HG02970 (cell line): ENCODE measurements around the gene UGT1A9.
"Not testable (repeated sequence)": the region's sequence is repeated elsewhere in the genome, so short reads cannot be mapped to it uniquely, and the experiment has no call there.

ENCODE experiments used
- ATAC-seq: cut with Tn5 transposase; IDR thresholded peaks from one replicate; pipeline ENCODE4 v1.9.1; 2021; ENCODE audit warnings: mild to moderate bottlenecking, moderate library complexity, moderate number of reproducible peaks; ENCODE audit not compliant: unreplicated experiment, low FRiP score

UGT1A9 gene

GRCh38 chr2:233671290-233672161 is at the start of gene UGT1A9:
UGT1A9 (plus strand) TSS chr2:233671898; CDS start chr2:233671935, 37 bp downstream.
- ATAC-seq, result no peak

GRCh38 chr2:233627331-233628025 is 44.2 kb upstream of the UGT1A9 start:
- no peak for ATAC-seq

GRCh38 chr2:233636306-233636705 is 35.4 kb upstream of the UGT1A9 start, which contains the start of gene UGT1A10:
UGT1A10 (plus strand) TSS chr2:233636448; CDS start chr2:233636523, 75 bp downstream.
- ATAC-seq, result not testable (repeated sequence)

GRCh38 chr2:233638836-233639235 is 32.9 kb upstream of the UGT1A9 start:
- no peak for ATAC-seq

GRCh38 chr2:233639860-233640259 is 31.8 kb upstream of the UGT1A9 start:
- ATAC-seq, result no peak

GRCh38 chr2:233643128-233643527 is 28.6 kb upstream of the UGT1A9 start:
- ATAC-seq, result no peak

- not testable (repeated sequence) for ATAC-seq
Measured at GRCh38 chr2:233646033-233646432, 25.7 kb upstream of the UGT1A9 start.

- ATAC-seq, result no peak
Measured at GRCh38 chr2:233650981-233651380, 20.7 kb upstream of the UGT1A9 start.

- ATAC-seq, result no peak
Measured at GRCh38 chr2:233651430-233651829, 20.3 kb upstream of the UGT1A9 start.

GRCh38 chr2:233654501-233654900 is 17.2 kb upstream of the UGT1A9 start:
- ATAC-seq, result no peak

GRCh38 chr2:233655043-233655442 is 16.7 kb upstream of the UGT1A9 start:
- ATAC-seq, result no peak

- not testable (repeated sequence) for ATAC-seq
Measured at GRCh38 chr2:233655943-233656342, 15.8 kb upstream of the UGT1A9 start.

GRCh38 chr2:233656443-233656842 is 15.3 kb upstream of the UGT1A9 start:
- no peak for ATAC-seq

GRCh38 chr2:233658610-233659009 is 13.1 kb upstream of the UGT1A9 start:
- no peak for ATAC-seq

GRCh38 chr2:233663911-233664310 is 7.8 kb upstream of the UGT1A9 start:
- ATAC-seq, result no peak

- ATAC-seq, result no peak
Measured at GRCh38 chr2:233668605-233669260, 3.0 kb upstream of the UGT1A9 start.

GRCh38 chr2:233672886-233673285 is 1.2 kb downstream of the UGT1A9 start:
- ATAC-seq, result no peak

- ATAC-seq, result no peak
Measured at GRCh38 chr2:233673896-233674295, 2.2 kb downstream of the UGT1A9 start.

GRCh38 chr2:233674314-233674713 is 2.6 kb downstream of the UGT1A9 start:
- ATAC-seq, result no peak

GRCh38 chr2:233674995-233675394 is 3.3 kb downstream of the UGT1A9 start:
- no peak for ATAC-seq

- no peak for ATAC-seq
Measured at GRCh38 chr2:233676046-233676445, 4.3 kb downstream of the UGT1A9 start.
